Neural progenitor cell (in vitro differentiated cells): ENCODE results near the gene MSH3.

Source experiments
- EZH2 ChIP-seq: fragments of 200-600 bp; sonication (generic); IDR thresholded peaks from 2 replicates; pipeline ENCODE4 v1.6.1; 2017; ENCODE audit warnings: antibody characterized with exemption, mild to moderate bottlenecking, moderate library complexity
- EZH2phosphoT487 ChIP-seq: fragments of 200-600 bp; sonication (generic); IDR thresholded peaks from 2 replicates; pipeline ENCODE4 v1.6.1; 2017; ENCODE audit warnings: antibody characterized with exemption
- TF ChIP-seq, protein P1 (sequence below): fragments of 200-600 bp; sonication (generic); IDR thresholded peaks from 2 replicates; pipeline ENCODE4 v1.5.1; 2017; ENCODE audit warnings: antibody characterized with exemption, mild to moderate bottlenecking

GRCh38 chr5:80912479-80912878, 258.0 kb downstream of the MSH3 start:
- TF ChIP-seq, protein P1, sequence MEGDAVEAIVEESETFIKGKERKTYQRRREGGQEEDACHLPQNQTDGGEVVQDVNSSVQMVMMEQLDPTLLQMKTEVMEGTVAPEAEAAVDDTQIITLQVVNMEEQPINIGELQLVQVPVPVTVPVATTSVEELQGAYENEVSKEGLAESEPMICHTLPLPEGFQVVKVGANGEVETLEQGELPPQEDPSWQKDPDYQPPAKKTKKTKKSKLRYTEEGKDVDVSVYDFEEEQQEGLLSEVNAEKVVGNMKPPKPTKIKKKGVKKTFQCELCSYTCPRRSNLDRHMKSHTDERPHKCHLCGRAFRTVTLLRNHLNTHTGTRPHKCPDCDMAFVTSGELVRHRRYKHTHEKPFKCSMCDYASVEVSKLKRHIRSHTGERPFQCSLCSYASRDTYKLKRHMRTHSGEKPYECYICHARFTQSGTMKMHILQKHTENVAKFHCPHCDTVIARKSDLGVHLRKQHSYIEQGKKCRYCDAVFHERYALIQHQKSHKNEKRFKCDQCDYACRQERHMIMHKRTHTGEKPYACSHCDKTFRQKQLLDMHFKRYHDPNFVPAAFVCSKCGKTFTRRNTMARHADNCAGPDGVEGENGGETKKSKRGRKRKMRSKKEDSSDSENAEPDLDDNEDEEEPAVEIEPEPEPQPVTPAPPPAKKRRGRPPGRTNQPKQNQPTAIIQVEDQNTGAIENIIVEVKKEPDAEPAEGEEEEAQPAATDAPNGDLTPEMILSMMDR: no peak
- TF ChIP-seq EZH2phosphoT487 (no peak), EZH2 (no peak)
